Panc1 (cell line): ENCODE measurements around the gene HGD. TPM values are rescaled to one million over a fixed set of nuclear protein-coding genes. Genes with fewer than 3 reads are reported as not detected.

Source experiments
- ATAC-seq: fragments of 200-7000 bp; cut with Tn5 transposase; 2 replicates; pipeline ENCODE4 v1.9.1; 2020; ENCODE audit warnings: mild to moderate bottlenecking, moderate library complexity
- BruUV-seq: library from RNA; stranded (reverse); fragments of 400-500 nt; replicated peaks from 2 replicates; lab custom pipeline; 2021; lab: Mats Ljungman, UMichigan
- CTCF ChIA-PET: fragments of 300-600 bp; sonication (Branson Sonifier 250); formaldehyde crosslinking; loops from one replicate; lab custom pipeline; 2022; ENCODE audit warnings: antibody characterized with exemption; lab: Charles Lee
- POLR2A ChIA-PET: fragments of 300-600 bp; sonication (Branson Sonifier 250); formaldehyde crosslinking; loops from one replicate; lab custom pipeline; 2022; ENCODE audit warnings: antibody characterized with exemption; lab: Charles Lee
- DNase-seq: peaks from one replicate; pipeline ENCODE4 v3.0.0-alpha.2; 2010; ENCODE audit warnings: low read depth, low spot score
- H3K27ac ChIP-seq: 2 replicates; pipeline ENCODE4 v1.5.1; 2011; ENCODE audit warnings: mild to moderate bottlenecking, low read length, inconsistent platforms
- H3K27me3 ChIP-seq: fragments of 200-500 bp; sonication (Bioruptor generic); 2 replicates; pipeline ENCODE4 v1.6.0; 2014; ENCODE audit warnings: low read length, inconsistent platforms; ENCODE audit not compliant: control insufficient read depth, insufficient read depth
- H3K36me3 ChIP-seq: fragments of 200-500 bp; sonication (Bioruptor generic); 2 replicates; pipeline ENCODE4 v1.5.1; 2014; ENCODE audit warnings: inconsistent platforms, mild to moderate bottlenecking, low read length, moderate library complexity; ENCODE audit not compliant: control insufficient read depth, insufficient read depth
- H3K4me1 ChIP-seq: 2 replicates; pipeline ENCODE4 v1.5.1; 2011; ENCODE audit warnings: inconsistent platforms, mild to moderate bottlenecking, low read length, moderate library complexity; ENCODE audit not compliant: control insufficient read depth, insufficient read depth
- H3K4me3 ChIP-seq, 2 experiments: 2 replicates each; pipeline ENCODE4 v1.5.1; 2011 to 2012; ENCODE audit warnings: low read depth in 2 of 2, low read length in 2 of 2, mild to moderate bottlenecking in 2 of 2, inconsistent platforms in 1 of 2, moderate library complexity in 1 of 2
- H3K9me3 ChIP-seq: fragments of 200-500 bp; sonication (Bioruptor generic); 2 replicates; pipeline ENCODE4 v1.5.1; 2014; ENCODE audit warnings: low read depth, mild to moderate bottlenecking, inconsistent platforms, low read length, moderate library complexity; ENCODE audit not compliant: control insufficient read depth, insufficient read depth
- CTCF ChIP-seq: fragments of 450-650 bp; IDR thresholded peaks from 2 replicates; pipeline ENCODE4 v1.5.1; 2017; ENCODE audit warnings: mild to moderate bottlenecking
- POLR2AphosphoS5 ChIP-seq: IDR thresholded peaks from 2 replicates; pipeline ENCODE4 v1.6.1; 2012; ENCODE audit warnings: mild to moderate bottlenecking, low read depth, low read length, moderate library complexity
- REST ChIP-seq, 2 experiments: IDR thresholded peaks; 2 replicates each; pipeline ENCODE4 v1.6.1; 2011 to 2012; ENCODE audit warnings: low read depth in 2 of 2, control low read depth in 1 of 2, low read length in 1 of 2, mild to moderate bottlenecking in 1 of 2, moderate library complexity in 1 of 2; ENCODE audit not compliant: insufficient read depth in 1 of 2
- SIN3A ChIP-seq: IDR thresholded peaks from 2 replicates; pipeline ENCODE4 v1.6.1; 2012; ENCODE audit warnings: low read depth, mild to moderate bottlenecking, low read length, moderate library complexity, borderline replicate concordance; ENCODE audit not compliant: insufficient read depth
- TCF7L2 ChIP-seq: IDR thresholded peaks from 2 replicates; pipeline ENCODE4 v1.6.1; 2011; ENCODE audit warnings: mild to moderate bottlenecking, low read depth, low read length, inconsistent platforms
- in situ Hi-C: cut with HindIII; loops from 2 replicates; pipeline ENCODE4 v1.10.0; 2016; ENCODE audit warnings: low sequenced_read_pairs, low pct_unique_long_range_greater_than_20kb
- intact Hi-C: fragments of 100-400 bp; cut with micrococcal nuclease; formaldehyde crosslinking; loops from one replicate; pipeline ENCODE4 v1.10.0; 2022; ENCODE audit not compliant: unreplicated experiment
- total RNA-seq: library from RNA; stranded (reverse); gene quantifications from one replicate; pipeline ENCODE4 v1.2.1, GENCODE V29; 2021; ENCODE audit not compliant: unreplicated experiment

HGD gene
- total RNA-seq, 1 experiment from 2014 or later, result 0.59 TPM

GRCh38 chr3:120652281-120652680 lies 29.8 kb downstream of the HGD start:
- H3K36me3 ChIP-seq, result no peaks in the 10 kb centered on the region
- CTCF ChIA-PET, result no interaction called here
- H3K4me3 ChIP-seq, result no peak overlapping the region
- no peak overlapping the region for H3K27ac ChIP-seq
- H3K4me1 ChIP-seq, result no peaks in the 10 kb centered on the region
- ATAC-seq, result no peak
- no TSS peak for BruUV-seq
- TF ChIP-seq SIN3A (no peak), CTCF (no peak), POLR2AphosphoS5 (no peak), REST (IDR thresholded peaks at IDR 0.05; ENCODE audit: insufficient read depth in 1 of 2, low read depth in 2 of 2, low read length in 1 of 2) (no peak), TCF7L2 (no peak)
- intact Hi-C loops, result no loop called here
- in situ Hi-C loops, result no loop called here
- H3K9me3 ChIP-seq, result no peaks in the 10 kb centered on the region
- DNase-seq, result no peak
- no peaks in the 10 kb centered on the region for H3K27me3 ChIP-seq
- POLR2A ChIA-PET, result no interaction called here

GRCh38 chr3:120650311-120650710 lies 31.7 kb downstream of the HGD start:
- Histone ChIP-seq H3K4me3 (no peak overlapping the region), H3K36me3 (no peaks in the 10 kb centered on the region), H3K4me1 (no peaks in the 10 kb centered on the region), H3K27me3 (no peaks in the 10 kb centered on the region), H3K27ac (no peak overlapping the region), H3K9me3 (no peaks in the 10 kb centered on the region)
- no peak for TF ChIP-seq POLR2AphosphoS5
- POLR2A ChIA-PET, result no interaction called here
- DNase-seq, result no peak
- CTCF ChIA-PET, result no interaction called here
- ATAC-seq, result no peak
- no TSS peak for BruUV-seq
- intact Hi-C loops (no loop called here), in situ Hi-C loops (no loop called here)

- TF ChIP-seq CTCF (no peak), TCF7L2 (no peak), REST (IDR thresholded peaks at IDR 0.05; ENCODE audit: insufficient read depth in 1 of 2, low read depth in 2 of 2, low read length in 1 of 2) (no peak), SIN3A (no peak), POLR2AphosphoS5 (no peak)
- intact Hi-C loops (no loop called here), in situ Hi-C loops (no loop called here)
- Histone ChIP-seq H3K9me3 (no peaks in the 10 kb centered on the region), H3K27ac (no peak overlapping the region), H3K4me3 (no peak overlapping the region), H3K27me3 (no peaks in the 10 kb centered on the region; the same call in 1 of the 2 replicates), H3K36me3 (no peaks in the 10 kb centered on the region), H3K4me1 (no peaks in the 10 kb centered on the region)
- POLR2A ChIA-PET, result no interaction called here
- no TSS peak for BruUV-seq
- ATAC-seq (no peak), DNase-seq (no peak)
- CTCF ChIA-PET, result no interaction called here
Observed at GRCh38 chr3:120649830-120650233, 32.2 kb downstream of the HGD start.
